T-helper 1 cell treated with Interleukin-12 subunit alpha and Interleukin-12 subunit beta and Interleukin-4 antibody, amounts not matched to agents 30 μg/mL and 1 μg/mL, for 36 hours (primary cell): ENCODE results near the gene CLDN22.
"Not testable (repeated sequence)": the region's sequence is repeated elsewhere in the genome, so short reads cannot be mapped to it uniquely, and the experiment has no call there.

Source experiments
- H3K27ac Mint-ChIP-seq: one replicate; pipeline ENCODE4 v1.8.0; 2021; ENCODE audit warnings: mild to moderate bottlenecking, mixed read lengths
- H3K27me3 Mint-ChIP-seq: one replicate; pipeline ENCODE4 v1.8.0; 2021; ENCODE audit warnings: low read depth, mixed read lengths
- H3K36me3 Mint-ChIP-seq: one replicate; pipeline ENCODE4 v1.8.0; 2021; ENCODE audit warnings: low read depth, mixed read lengths
- H3K4me1 Mint-ChIP-seq: one replicate; pipeline ENCODE4 v1.8.0; 2021; ENCODE audit warnings: low read depth, mixed read lengths
- H3K4me3 Mint-ChIP-seq: one replicate; pipeline ENCODE4 v1.8.0; 2021; ENCODE audit warnings: mild to moderate bottlenecking, moderate library complexity, mixed read lengths
- H3K9me3 Mint-ChIP-seq: one replicate; pipeline ENCODE4 v1.8.0; 2021; ENCODE audit warnings: mixed read lengths

Gene CLDN22

DNA sequence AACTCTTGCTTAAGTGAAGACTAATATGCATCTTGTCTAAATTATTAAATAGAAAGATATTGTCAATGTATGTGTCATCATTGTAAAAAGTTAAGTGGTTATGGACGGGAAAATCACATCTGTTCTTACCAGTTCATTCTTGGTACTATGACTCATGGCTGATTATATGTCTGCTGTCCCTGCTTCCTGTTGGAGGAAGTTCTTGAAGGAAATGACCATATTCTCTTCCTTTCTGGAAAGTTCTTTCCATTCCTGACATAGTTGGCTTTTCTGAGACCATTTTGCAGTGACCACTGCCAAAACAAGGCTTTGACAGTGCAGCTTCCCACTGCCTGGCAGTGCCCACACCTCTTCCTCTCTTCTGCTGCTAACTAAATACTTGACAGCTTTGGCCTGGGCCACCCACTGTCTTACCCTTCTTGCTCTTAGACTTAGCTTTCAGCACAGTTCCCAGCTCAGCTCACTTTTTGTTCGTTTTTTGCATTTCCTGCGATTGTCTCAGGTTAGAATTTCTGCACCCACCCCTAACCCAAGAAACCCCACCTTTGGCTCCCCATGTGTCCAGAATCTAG, 15.4 kb upstream of the CLDN22 start:
- Mint-ChIP-seq H3K27ac (no peak overlapping the region), H3K36me3 (no peaks in the 10 kb centered on the region), H3K27me3 (no peaks in the 10 kb centered on the region), H3K4me1 (peaks cover 4% of the 10 kb centered on the region), H3K4me3 (no peak overlapping the region), H3K9me3 (no peaks in the 10 kb centered on the region)

DNA sequence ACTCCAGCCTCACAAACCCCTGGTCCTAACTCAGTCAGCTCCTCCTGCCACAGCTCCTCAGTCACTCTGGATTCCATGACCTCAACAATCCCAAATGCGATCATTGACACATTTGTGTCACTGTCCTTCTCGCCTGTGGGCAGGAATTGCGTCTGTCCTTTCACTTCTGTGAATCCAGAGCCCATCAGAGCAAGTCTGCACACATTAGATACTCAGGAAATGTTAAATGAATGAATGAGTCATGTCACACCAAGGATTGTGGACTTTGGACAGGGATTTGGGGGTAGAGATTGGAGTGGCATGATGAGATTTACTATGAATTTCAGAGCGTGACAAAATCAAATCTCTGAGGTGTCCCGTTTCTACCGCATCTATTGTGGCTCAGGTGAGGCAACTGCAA, 13.9 kb upstream of the CLDN22 start:
- Mint-ChIP-seq H3K9me3 (no peaks in the 10 kb centered on the region), H3K4me1 (peaks cover 4% of the 10 kb centered on the region), H3K27me3 (no peaks in the 10 kb centered on the region), H3K36me3 (no peaks in the 10 kb centered on the region), H3K4me3 (no peak overlapping the region), H3K27ac (no peak overlapping the region)

- no peaks in the 10 kb centered on the region for H3K9me3 Mint-ChIP-seq
- no peaks in the 10 kb centered on the region for H3K27me3 Mint-ChIP-seq
- no peaks in the 10 kb centered on the region for H3K36me3 Mint-ChIP-seq
- H3K4me3 Mint-ChIP-seq, result no peak overlapping the region
- peaks cover 4% of the 10 kb centered on the region for H3K4me1 Mint-ChIP-seq
- no peak overlapping the region for H3K27ac Mint-ChIP-seq
Observed at GRCh38 chr4:183333202-183333601, 13.1 kb upstream of the CLDN22 start.

DNA sequence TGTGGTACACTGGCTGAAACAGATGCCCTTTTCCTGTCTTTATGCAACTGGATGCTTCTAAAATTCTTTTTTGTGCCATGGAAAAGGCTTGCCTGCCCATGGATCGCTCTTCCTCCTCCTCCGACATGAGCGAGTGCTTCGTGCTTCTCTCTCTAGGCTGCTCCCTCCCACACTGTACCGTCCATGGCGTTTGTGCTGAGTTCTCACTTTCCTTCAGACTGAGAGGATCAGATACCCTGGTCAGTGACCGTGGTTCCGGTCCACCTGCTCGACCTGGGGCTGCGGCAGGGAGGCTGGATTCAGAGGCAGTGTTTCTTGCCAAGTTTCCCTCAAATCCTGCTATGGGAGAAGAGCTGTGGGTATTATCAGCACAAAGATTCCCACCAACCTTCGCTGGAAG, 12.4 kb upstream of the CLDN22 start:
- Mint-ChIP-seq H3K4me1 (peaks cover 4% of the 10 kb centered on the region), H3K27ac (no peak overlapping the region), H3K36me3 (no peaks in the 10 kb centered on the region), H3K27me3 (no peaks in the 10 kb centered on the region), H3K9me3 (no peaks in the 10 kb centered on the region), H3K4me3 (no peak overlapping the region)

DNA sequence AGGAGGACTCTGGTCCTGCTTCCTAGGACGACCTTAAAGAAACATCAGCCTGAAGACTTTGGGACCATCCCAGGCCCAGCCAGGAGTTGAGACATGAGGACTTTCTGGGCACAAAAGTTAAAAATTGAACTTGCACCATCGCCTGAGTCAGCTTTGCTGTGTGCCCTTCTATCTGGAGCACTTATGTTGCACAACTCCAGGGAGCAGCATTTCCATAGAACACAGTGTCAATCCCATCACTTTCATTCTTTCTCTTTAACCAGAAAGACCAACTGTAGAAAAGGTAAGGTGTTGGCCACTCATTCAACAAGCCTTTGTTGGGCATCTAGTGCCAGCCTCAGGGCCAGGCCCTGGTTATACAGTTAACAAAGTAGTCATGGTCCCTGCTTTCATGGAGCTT, 10.8 kb upstream of the CLDN22 start:
- Mint-ChIP-seq H3K4me1 (peaks cover 4% of the 10 kb centered on the region), H3K4me3 (no peak overlapping the region), H3K27me3 (no peaks in the 10 kb centered on the region), H3K36me3 (no peaks in the 10 kb centered on the region), H3K27ac (no peak overlapping the region), H3K9me3 (no peaks in the 10 kb centered on the region)

DNA sequence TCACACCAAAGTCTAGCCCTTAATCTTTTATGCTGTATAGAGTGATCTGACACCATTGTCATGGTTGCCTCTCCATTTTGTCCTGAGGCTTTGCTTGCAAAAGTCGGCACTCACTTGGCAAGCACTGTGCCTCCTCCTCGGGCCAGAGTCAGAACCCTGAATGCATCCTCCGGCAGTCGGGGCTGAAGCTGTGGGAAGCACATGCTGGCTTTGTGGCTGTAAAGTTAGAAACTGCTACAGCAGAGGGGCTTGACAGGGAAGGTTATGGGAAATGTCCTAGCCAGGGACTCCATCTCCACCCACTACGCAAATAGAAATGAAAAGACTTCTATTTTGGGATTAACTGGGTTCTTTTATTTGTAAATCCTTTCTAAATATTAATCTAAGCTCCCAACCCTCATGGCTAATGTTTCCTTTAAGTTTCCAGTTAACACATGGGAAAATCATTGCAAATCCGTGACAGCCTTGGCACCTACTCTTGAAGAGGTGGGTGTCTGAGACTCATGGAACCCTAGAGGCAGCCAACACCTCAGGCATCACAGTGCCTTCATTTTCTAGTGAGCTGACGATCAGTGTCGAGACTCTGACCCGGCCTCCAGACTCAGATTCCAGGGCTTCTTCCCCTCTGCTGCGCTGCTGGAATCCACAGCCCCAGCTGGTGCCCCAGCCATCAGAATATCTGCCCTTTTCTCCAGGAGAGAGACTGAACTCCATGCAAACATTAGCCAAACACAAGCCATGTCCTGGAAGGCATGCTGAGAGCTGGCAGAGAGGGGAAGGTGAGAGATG, 10.1 kb upstream of the CLDN22 start:
- no peak overlapping the region for H3K27ac Mint-ChIP-seq

DNA sequence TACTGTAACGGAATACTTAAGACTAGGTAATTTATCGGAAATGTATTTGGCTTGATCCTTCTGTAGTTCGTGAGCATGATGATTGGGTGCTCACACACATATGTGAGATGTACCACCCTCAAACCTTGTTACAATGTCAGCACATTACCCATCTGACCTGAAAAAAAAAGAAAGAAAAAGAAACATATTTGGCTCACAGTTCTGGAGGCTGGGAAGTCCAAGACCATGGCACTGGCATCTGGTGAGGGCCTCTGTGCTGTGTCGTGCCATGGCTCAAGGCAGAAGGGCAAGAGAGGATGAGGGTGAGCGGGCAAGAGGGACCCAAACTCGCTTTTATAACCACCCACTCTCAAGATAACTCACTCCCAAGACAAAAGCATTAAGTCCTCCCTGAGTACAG, 9.2 kb upstream of the CLDN22 start:
- no peaks in the 10 kb centered on the region for H3K27me3 Mint-ChIP-seq
- H3K27ac Mint-ChIP-seq, result no peak overlapping the region
- no peaks in the 10 kb centered on the region for H3K4me1 Mint-ChIP-seq
- no peaks in the 10 kb centered on the region for H3K9me3 Mint-ChIP-seq
- no peak overlapping the region for H3K4me3 Mint-ChIP-seq
- H3K36me3 Mint-ChIP-seq, result no peaks in the 10 kb centered on the region

More for the DNA sequence above, 10.1 kb upstream of the CLDN22 start:
- H3K9me3 Mint-ChIP-seq, result no peaks in the 10 kb centered on the region
- H3K4me1 Mint-ChIP-seq, result no peaks in the 10 kb centered on the region
- no peaks in the 10 kb centered on the region for H3K36me3 Mint-ChIP-seq
- H3K4me3 Mint-ChIP-seq, result no peak overlapping the region
- no peaks in the 10 kb centered on the region for H3K27me3 Mint-ChIP-seq

DNA sequence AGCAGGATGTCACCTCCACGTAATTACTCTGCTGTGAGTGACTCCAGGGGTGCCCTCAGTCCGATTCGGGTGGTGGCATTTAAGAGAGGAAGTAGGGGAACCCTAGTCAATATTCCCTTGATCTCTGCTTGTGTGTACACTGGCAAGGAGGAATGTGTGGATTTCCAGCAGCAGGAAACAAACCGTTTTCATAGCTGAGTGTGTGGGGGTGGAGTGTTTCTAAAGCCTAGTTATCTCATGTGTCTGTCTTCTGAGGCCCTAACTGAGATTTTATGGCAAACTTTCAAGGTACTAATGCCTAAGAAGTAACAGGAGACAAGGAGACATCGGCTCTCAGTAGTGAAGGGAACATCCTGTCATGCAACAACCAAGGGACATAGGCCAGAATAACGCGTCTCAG, 8.8 kb upstream of the CLDN22 start:
- Mint-ChIP-seq H3K4me1 (no peaks in the 10 kb centered on the region), H3K27ac (no peak overlapping the region), H3K4me3 (no peak overlapping the region), H3K36me3 (no peaks in the 10 kb centered on the region), H3K27me3 (no peaks in the 10 kb centered on the region), H3K9me3 (no peaks in the 10 kb centered on the region)

GRCh38 chr4:183327827-183328226, 7.8 kb upstream of the CLDN22 start:
- Mint-ChIP-seq H3K9me3 (no peaks in the 10 kb centered on the region), H3K27ac (no peak overlapping the region), H3K36me3 (no peaks in the 10 kb centered on the region), H3K4me3 (no peak overlapping the region), H3K27me3 (no peaks in the 10 kb centered on the region), H3K4me1 (no peaks in the 10 kb centered on the region)

GRCh38 chr4:183326853-183327252, 6.8 kb upstream of the CLDN22 start:
- H3K27me3 Mint-ChIP-seq, result no peaks in the 10 kb centered on the region
- H3K27ac Mint-ChIP-seq, result no peak overlapping the region
- H3K4me3 Mint-ChIP-seq, result no peak overlapping the region
- H3K4me1 Mint-ChIP-seq, result no peaks in the 10 kb centered on the region
- H3K36me3 Mint-ChIP-seq, result no peaks in the 10 kb centered on the region
- no peaks in the 10 kb centered on the region for H3K9me3 Mint-ChIP-seq

- H3K27me3 Mint-ChIP-seq, H3K27ac Mint-ChIP-seq, H3K36me3 Mint-ChIP-seq, H3K4me3 Mint-ChIP-seq, H3K9me3 Mint-ChIP-seq, H3K4me1 Mint-ChIP-seq: not testable (repeated sequence)
Observed at GRCh38 chr4:183326387-183326786, 6.3 kb upstream of the CLDN22 start.

DNA sequence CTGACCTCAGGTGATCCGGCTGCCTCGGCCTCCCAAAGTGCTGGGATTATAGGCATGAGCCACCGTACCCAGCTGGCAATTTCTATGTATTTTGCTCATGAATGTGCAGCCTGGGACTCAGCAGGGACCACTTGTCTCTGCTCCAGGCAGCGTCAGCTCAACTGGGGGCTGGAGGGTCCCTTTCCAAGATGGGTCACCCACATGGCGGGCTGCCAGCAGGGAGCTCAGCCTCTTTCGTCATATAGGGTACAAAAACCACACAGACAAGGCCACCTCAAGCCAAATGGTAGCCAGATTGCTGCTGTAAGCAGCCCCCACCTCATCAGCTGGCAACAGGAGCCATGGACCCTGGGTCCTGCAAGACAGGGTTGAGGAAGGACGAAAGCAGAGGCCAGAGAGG, 4.5 kb upstream of the CLDN22 start:
- H3K27ac Mint-ChIP-seq, result no peak overlapping the region

GRCh38 chr4:183324056-183324455, 4.0 kb upstream of the CLDN22 start:
- H3K27ac Mint-ChIP-seq, H3K4me1 Mint-ChIP-seq, H3K4me3 Mint-ChIP-seq, H3K36me3 Mint-ChIP-seq, H3K27me3 Mint-ChIP-seq, H3K9me3 Mint-ChIP-seq: not testable (repeated sequence)

More for the DNA sequence above, 4.5 kb upstream of the CLDN22 start:
- Mint-ChIP-seq H3K4me3 (no peak overlapping the region), H3K4me1 (peaks cover 10% of the 10 kb centered on the region), H3K9me3 (no peaks in the 10 kb centered on the region), H3K36me3 (no peaks in the 10 kb centered on the region), H3K27me3 (peaks cover 4% of the 10 kb centered on the region)

- Mint-ChIP-seq H3K4me1 (peaks cover 10% of the 10 kb centered on the region), H3K27ac (no peak overlapping the region), H3K27me3 (peaks cover 4% of the 10 kb centered on the region), H3K36me3 (no peaks in the 10 kb centered on the region), H3K9me3 (no peaks in the 10 kb centered on the region), H3K4me3 (no peak overlapping the region)
Observed at GRCh38 chr4:183323295-183323694, 3.2 kb upstream of the CLDN22 start.

DNA sequence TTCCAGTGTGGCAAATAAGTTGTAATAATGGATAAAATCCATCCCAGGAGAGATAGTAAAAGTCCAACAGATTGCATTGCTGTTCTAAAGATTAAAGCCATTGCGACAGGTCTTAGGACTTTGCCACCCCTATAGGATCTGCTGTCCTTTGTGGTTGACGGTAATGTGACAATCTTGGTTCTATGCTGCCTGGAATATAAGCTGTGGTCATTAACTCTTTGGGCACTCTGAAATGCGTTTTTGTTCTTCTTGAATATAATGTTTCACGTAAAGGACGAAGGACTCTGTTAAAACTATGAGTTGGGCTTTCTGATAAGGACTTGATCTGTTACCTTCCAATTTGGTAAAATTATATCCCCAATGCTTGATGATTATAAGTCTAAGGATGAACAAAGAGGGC, 2.2 kb upstream of the CLDN22 start, which contains the start of gene CLDN24:
CLDN24 (minus strand) TSS at position 101 of the 400 bp plus-strand sequence; CDS start at position 101, 0 bp downstream.
- Mint-ChIP-seq H3K4me1 (peaks cover 10% of the 10 kb centered on the region), H3K4me3 (no peak within 1 kb of the TSS), H3K27ac (peak within 1 kb of the TSS; percentile 29), H3K27me3 (peaks cover 4% of the 10 kb centered on the region), H3K9me3 (no peaks in the 10 kb centered on the region), H3K36me3 (no peaks in the 10 kb centered on the region)
